Cerebellar nuclear complex (tissue), 1 donor: ENCODE measurements around the gene GABBR1.

ENCODE experiments used
- DNase-seq, 2 experiments: peaks; one replicate each; lab custom pipeline; 2025; lab: John Stamatoyannopoulos, UW

The GABBR1 gene

GRCh38 chr6:29527564-29527963 lies 105.4 kb downstream of the GABBR1 start:
- no peak for DNase-seq

GRCh38 chr6:29527126-29527525 lies 105.9 kb downstream of the GABBR1 start:
- DNase-seq = no peak

- DNase-seq = no peak
These were observed 107.7 kb downstream of the GABBR1 start for GRCh38 chr6:29525311-29525639.

- DNase-seq = no peak
These were observed 108.3 kb downstream of the GABBR1 start for GRCh38 chr6:29524444-29525310.

GRCh38 chr6:29524044-29524443 lies 108.9 kb downstream of the GABBR1 start:
- DNase-seq = no peak

- no peak for DNase-seq
These were observed 110.8 kb downstream of the GABBR1 start for GRCh38 chr6:29522227-29522626.

GRCh38 chr6:29521006-29521680 lies 111.8 kb downstream of the GABBR1 start:
- no peak for DNase-seq

GRCh38 chr6:29520232-29520631 lies 112.8 kb downstream of the GABBR1 start:
- DNase-seq = no peak

GRCh38 chr6:29519291-29520010 lies 113.5 kb downstream of the GABBR1 start:
- no peak for DNase-seq

GRCh38 chr6:29517728-29518440 lies 115.1 kb downstream of the GABBR1 start:
- DNase-seq = no peak

- no peak for DNase-seq
These were observed 115.7 kb downstream of the GABBR1 start for GRCh38 chr6:29517245-29517644.

GRCh38 chr6:29516108-29516507 lies 116.9 kb downstream of the GABBR1 start:
- no peak for DNase-seq

GRCh38 chr6:29510746-29511300 lies 122.2 kb downstream of the GABBR1 start:
- no peak for DNase-seq

GRCh38 chr6:29510202-29510601 lies 122.8 kb downstream of the GABBR1 start:
- no peak for DNase-seq
